SK-N-SH (cell line): ENCODE measurements around the gene LST1. TPM values are rescaled to one million over a fixed set of nuclear protein-coding genes. Genes with fewer than 3 reads are reported as not detected.

Source experiments
- CTCF ChIA-PET: fragments of 300-600, 350-600 bp; formaldehyde crosslinking; extraction: SDS; loops from one replicate; lab custom pipeline; 2021; lab: Yijun Ruan, JAX
- POLR2A ChIA-PET: fragments of 350-600 bp; sonication (Branson Sonifier 250); formaldehyde crosslinking; extraction: SDS; loops from one replicate; lab custom pipeline; 2020; ENCODE audit warnings: antibody characterized with exemption, inconsistent platforms; lab: Yijun Ruan, JAX
- DNase-seq: peaks from one replicate; pipeline ENCODE4 v3.0.0; 2012
- H2AFZ ChIP-seq: fragments of 200-600 bp; sonication (generic); 2 replicates; pipeline ENCODE4 v1.8.1; 2016; ENCODE audit warnings: antibody characterized with exemption, mild to moderate bottlenecking, low read depth
- H3F3A ChIP-seq: fragments of 200-600 bp; sonication (generic); replicated peaks from 2 replicates; pipeline ENCODE3; 2016; ENCODE audit warnings: antibody characterized with exemption, mild to moderate bottlenecking; ENCODE audit not compliant: insufficient read depth
- H3K27ac ChIP-seq, 2 experiments: fragments of 200-500 bp in 1 of 2; fragments of 200-600 bp in 1 of 2; sonication (Bioruptor generic) in 1 of 2; sonication (generic), shearing (Covaris generic) in 1 of 2; 2 replicates each; pipeline versions ENCODE4 v1.5.1 to v1.6.1; 2014 to 2016; ENCODE audit warnings: low read depth in 2 of 2, inconsistent platforms in 1 of 2, low read length in 1 of 2, mild to moderate bottlenecking in 1 of 2, mixed read lengths in 1 of 2
- H3K27me3 ChIP-seq: fragments of 200-600 bp; sonication (generic), shearing (Covaris generic); 2 replicates; pipeline ENCODE4 v1.6.1; 2016; ENCODE audit warnings: mixed run types; ENCODE audit not compliant: insufficient read depth
- H3K36me3 ChIP-seq, 2 experiments: fragments of 200-500 bp in 1 of 2; fragments of 200-600 bp in 1 of 2; sonication (Bioruptor generic) in 1 of 2; sonication (generic) in 1 of 2; replicated peaks in 1 of 2; 2 replicates each; pipeline versions ENCODE3 to v1.5.1; 2014 to 2016; ENCODE audit warnings: low read length in 1 of 2, mild to moderate bottlenecking in 1 of 2; ENCODE audit not compliant: insufficient read depth in 2 of 2, control insufficient read depth in 1 of 2
- H3K4me1 ChIP-seq, 2 experiments: fragments of 200-500 bp in 1 of 2; fragments of 200-600 bp in 1 of 2; sonication (Bioruptor generic) in 1 of 2; sonication (generic), shearing (Covaris generic) in 1 of 2; 2 replicates each; pipeline versions ENCODE4 v1.5.1 to v1.6.1; 2014 to 2016; ENCODE audit warnings: low read depth in 1 of 2, low read length in 1 of 2, mixed run types in 1 of 2; ENCODE audit not compliant: insufficient read depth in 2 of 2, control insufficient read depth in 1 of 2
- H3K4me2 ChIP-seq: fragments of 200-600 bp; sonication (generic), shearing (Covaris generic); 2 replicates; pipeline ENCODE4 v1.6.1; 2017; ENCODE audit warnings: mixed run types
- H3K4me3 ChIP-seq, 2 experiments: fragments of 200-500 bp in 1 of 2; fragments of 200-600 bp in 1 of 2; sonication (Bioruptor generic) in 1 of 2; sonication (generic), shearing (Covaris generic) in 1 of 2; 2 replicates each; pipeline versions ENCODE4 v1.5.1 to v1.8.1; 2014 to 2016; ENCODE audit warnings: low read depth in 2 of 2, inconsistent platforms in 1 of 2, low read length in 1 of 2, mild to moderate bottlenecking in 1 of 2, mixed read lengths in 1 of 2, moderate library complexity in 1 of 2
- H3K79me2 ChIP-seq: fragments of 200-600 bp; sonication (generic); 2 replicates; pipeline ENCODE4 v1.8.1; 2017; ENCODE audit warnings: mild to moderate bottlenecking; ENCODE audit not compliant: insufficient read depth
- H3K9ac ChIP-seq: fragments of 200-600 bp; sonication (generic); 2 replicates; pipeline ENCODE4 v1.6.1; 2017; ENCODE audit warnings: mixed run types
- H3K9me2 ChIP-seq: fragments of 200-600 bp; sonication (generic); 2 replicates; pipeline ENCODE4 v1.6.1; 2017; ENCODE audit warnings: mixed run types
- H3K9me3 ChIP-seq: fragments of 200-600 bp; sonication (generic); 2 replicates; pipeline ENCODE4 v1.6.1; 2017; ENCODE audit warnings: mixed run types, mild to moderate bottlenecking, moderate library complexity
- H4K20me1 ChIP-seq: fragments of 200-600 bp; sonication (generic); 2 replicates; pipeline ENCODE4 v1.6.1; 2017; ENCODE audit warnings: mild to moderate bottlenecking, mixed run types; ENCODE audit not compliant: insufficient read depth
- ELF1 ChIP-seq: IDR thresholded peaks from 2 replicates; pipeline ENCODE4 v1.4.0; 2012
- FOSL2 ChIP-seq: IDR thresholded peaks from 2 replicates; pipeline ENCODE4 v1.4.0; 2012; ENCODE audit warnings: low read depth, mild to moderate bottlenecking, moderate library complexity, borderline replicate concordance
- FOXJ3 ChIP-seq: sonication (generic); formaldehyde crosslinking; IDR thresholded peaks from 2 replicates; pipeline ENCODE4 v1.5.1; 2020; ENCODE audit warnings: mild to moderate bottlenecking, missing genetic modification reagents
- FOXM1 ChIP-seq: IDR thresholded peaks from 2 replicates; pipeline ENCODE4 v1.4.0; 2012; ENCODE audit warnings: low read depth, mild to moderate bottlenecking
- GABPA ChIP-seq: IDR thresholded peaks from 2 replicates; pipeline ENCODE4 v1.4.0; 2012; ENCODE audit warnings: low read depth, mild to moderate bottlenecking
- GATA2 ChIP-seq: sonication (generic); formaldehyde crosslinking; IDR thresholded peaks from 2 replicates; pipeline ENCODE4 v1.5.0; 2020; ENCODE audit warnings: mild to moderate bottlenecking, missing genetic modification reagents
- MXI1 ChIP-seq: IDR thresholded peaks from 2 replicates; pipeline ENCODE4 v1.6.1; 2012; ENCODE audit warnings: mild to moderate bottlenecking, low read depth, low read length, improper control_type of control experiment
- NFIC ChIP-seq: IDR thresholded peaks from 2 replicates; pipeline ENCODE4 v1.4.0; 2012; ENCODE audit warnings: borderline replicate concordance
- RAD21 ChIP-seq: IDR thresholded peaks from 2 replicates; pipeline ENCODE4 v1.6.1; 2012; ENCODE audit warnings: mild to moderate bottlenecking, low read length
- RCOR1 ChIP-seq: fragments of 150-350 bp; IDR thresholded peaks from 2 replicates; pipeline ENCODE4 v1.6.1; 2017; ENCODE audit warnings: antibody characterized with exemption, low read length
- REST ChIP-seq: IDR thresholded peaks from 2 replicates; pipeline ENCODE4 v1.6.1; 2012; ENCODE audit warnings: mild to moderate bottlenecking, low read depth, low read length, moderate library complexity
- SMC3 ChIP-seq: IDR thresholded peaks from 2 replicates; pipeline ENCODE4 v1.6.1; 2012; ENCODE audit warnings: low read depth, low read length, improper control_type of control experiment
- TEAD4 ChIP-seq: IDR thresholded peaks from 2 replicates; pipeline ENCODE4 v1.4.0; 2012; ENCODE audit warnings: mild to moderate bottlenecking, borderline replicate concordance; ENCODE audit not compliant: insufficient read depth
- YY1 ChIP-seq: IDR thresholded peaks from 2 replicates; pipeline ENCODE4 v1.4.0; 2012; ENCODE audit warnings: low read depth, mild to moderate bottlenecking
- ZBTB33 ChIP-seq: IDR thresholded peaks from 2 replicates; pipeline ENCODE4 v1.4.0; 2012; ENCODE audit warnings: low read depth, borderline replicate concordance
- WGBS: methylation state at CpG from one replicate; pipeline ENCODE4 v1.1.6; 2017; ENCODE audit warnings: low lambda C conversion rate; 5-methylcytosine and 5-hydroxymethylcytosine counted together
- polyA plus RNA-seq, 3 experiments: library from polyadenylated mRNA; depleted of rRNA; stranded (reverse); fragments of >200 nt; gene quantifications; 2 replicates each; pipeline ENCODE4 v1.2.3, GENCODE V29; 2012
- TF ChIP-seq, protein P1 (sequence below): IDR thresholded peaks from 2 replicates; pipeline ENCODE4 v1.4.0; 2012; ENCODE audit warnings: low read depth, borderline replicate concordance

The LST1 gene
- polyA plus RNA-seq, 1 of the 3 experiments (the other 2 are of a cell fraction): not detected

GRCh38 chr6:31615748-31616147 lies 29.7 kb downstream of the LST1 start (continued):
- no peak for TF ChIP-seq REST

GRCh38 chr6:31617010-31617409 lies 30.9 kb downstream of the LST1 start:
- peaks cover 14% of the 10 kb centered on the region for H3K79me2 ChIP-seq
- H3K27me3 ChIP-seq: no peaks in the 10 kb centered on the region
- peaks cover under 1 to 2% of the 10 kb centered on the region in 2 experiments; a peak in 3 of 4 replicates for H3K4me1 ChIP-seq
- H3F3A ChIP-seq: peaks cover 16% of the 10 kb centered on the region
- 89% methylated on average over 2 of the region's 2 CpGs for WGBS
- H3K9me3 ChIP-seq: no peaks in the 10 kb centered on the region
- CTCF ChIA-PET: interaction anchor here (7.0 kb wide), 1 partner anchor 19 kb away, joined by 35 read pairs; no protein-coding TSS in a partner anchor
- H3K4me3 ChIP-seq: no peak overlapping the region
- H3K9ac ChIP-seq: no peak overlapping the region
- peaks cover 0 to 5% of the 10 kb centered on the region in 2 experiments for H3K36me3 ChIP-seq
- TF ChIP-seq, protein P1, sequence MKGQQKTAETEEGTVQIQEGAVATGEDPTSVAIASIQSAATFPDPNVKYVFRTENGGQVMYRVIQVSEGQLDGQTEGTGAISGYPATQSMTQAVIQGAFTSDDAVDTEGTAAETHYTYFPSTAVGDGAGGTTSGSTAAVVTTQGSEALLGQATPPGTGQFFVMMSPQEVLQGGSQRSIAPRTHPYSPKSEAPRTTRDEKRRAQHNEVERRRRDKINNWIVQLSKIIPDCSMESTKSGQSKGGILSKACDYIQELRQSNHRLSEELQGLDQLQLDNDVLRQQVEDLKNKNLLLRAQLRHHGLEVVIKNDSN: no peak
- no peak overlapping the region for H3K27ac ChIP-seq
- DNase-seq: no peak
- POLR2A ChIA-PET: no interaction called here
- no peaks in the 10 kb centered on the region for H3K9me2 ChIP-seq
- no peak overlapping the region for H3K4me2 ChIP-seq
- H4K20me1 ChIP-seq: peaks cover 5% of the 10 kb centered on the region; the same call in 1 of the 2 replicates
- no peak overlapping the region for H2AFZ ChIP-seq

- Histone ChIP-seq H3K9me2 (no peaks in the 10 kb centered on the region), H3K27ac (peak overlapping the region; percentile 99), H3K9me3 (no peaks in the 10 kb centered on the region), H3K36me3 (peaks cover 25 to 35% of the 10 kb centered on the region in 2 experiments), H3K79me2 (peaks cover 44% of the 10 kb centered on the region), H3K4me1 (peaks cover 10 to 11% of the 10 kb centered on the region in 2 experiments), H4K20me1 (peaks cover 28% of the 10 kb centered on the region), H3K4me2 (peak overlapping the region; percentile 77), H2AFZ (peak overlapping the region; percentile 87), H3K4me3 (peak overlapping the region; percentile 68 to 75), H3K27me3 (no peaks in the 10 kb centered on the region), H3F3A (peaks cover 16% of the 10 kb centered on the region), H3K9ac (peak overlapping the region; percentile 93)
- WGBS: 1% methylated on average over 49 of the region's 50 CpGs
- CTCF ChIA-PET: interaction anchor here (1.0 kb wide), 2 partner anchors 22 to 73 kb away, joined by 3 to 4 read pairs; partner anchors contain the start of gene ATP6V1G2
- peak; percentile 96 for DNase-seq
- POLR2A ChIA-PET: interaction anchor here (0.8 to 4.0 kb wide), 4 partner anchors 9 to 79 kb away, joined by 3 to 18 read pairs (median 5); partner anchors contain the start of genes BAG6 and DDX39B
- TF ChIP-seq GATA2 (no peak), FOXM1 (no peak), FOXJ3 (CRISPR knock-in tag) (no peak), NFIC (no peak), ELF1 (peak; percentile 22), RAD21 (no peak), YY1 (no peak), GABPA (no peak), ZBTB33 (no peak), MXI1 (no peak), FOSL2 (no peak), SMC3 (no peak), RCOR1 (no peak), TEAD4 (0 out of 2 replicates have a peak, but pooled peaks have one; percentile 2)
- TF ChIP-seq, protein P1: no peak
These were observed 33.9 kb downstream of the LST1 start for GRCh38 chr6:31619805-31620585.
